Astrocyte of the spinal cord (primary cell): Measurements from ENCODE around the gene DUSP3.

Experiments
- DNase-seq: peaks from one replicate; pipeline ENCODE4 v3.0.0; 2011; ENCODE audit warnings: low read depth, low spot score
- H3K4me3 ChIP-seq: 2 replicates; pipeline ENCODE4 v1.5.1; 2011; ENCODE audit warnings: low read depth, mild to moderate bottlenecking, low read length, moderate library complexity
- in situ Hi-C: cut with HindIII; loops from 2 replicates; pipeline ENCODE4 v1.10.0; 2017; ENCODE audit warnings: low sequenced_read_pairs
- TF ChIP-seq, protein P1 (sequence below): IDR thresholded peaks from 2 replicates; pipeline ENCODE4 v1.5.1; 2012; ENCODE audit warnings: low read depth, mild to moderate bottlenecking, low read length, inconsistent platforms

Gene DUSP3

DNA sequence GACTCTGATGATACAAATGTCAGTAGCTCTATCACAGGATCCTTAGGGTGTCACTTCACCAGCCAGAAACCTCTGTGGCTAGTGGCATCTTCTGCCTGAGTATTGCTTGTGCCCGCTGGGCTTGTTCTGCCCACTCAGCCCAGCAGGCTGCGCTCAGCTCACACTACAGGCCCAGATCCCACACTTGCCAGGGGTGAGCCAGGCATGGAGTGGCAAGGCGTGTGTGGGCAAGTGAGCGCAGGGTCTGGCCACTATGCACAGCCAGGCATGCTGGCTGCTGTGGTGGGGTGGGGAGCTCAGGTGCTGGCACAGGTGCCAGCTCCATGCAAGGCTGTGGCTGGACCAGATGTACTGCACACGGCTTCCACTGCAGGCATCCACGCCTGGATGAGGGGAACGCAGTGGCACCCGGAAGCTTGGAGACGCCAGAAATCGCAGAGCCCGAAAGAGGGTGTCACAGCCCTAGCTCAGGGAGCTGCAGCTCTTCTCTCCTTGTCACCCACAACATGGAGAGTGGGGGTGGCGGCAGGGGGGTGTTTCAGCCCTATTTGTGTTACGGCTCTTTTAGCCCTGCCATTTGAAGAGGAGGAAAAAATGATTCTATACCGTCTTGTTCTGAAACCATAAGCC lies 11.6 kb upstream of the DUSP3 start:
- H3K4me3 ChIP-seq, result no peak overlapping the region
- TF ChIP-seq, protein P1, sequence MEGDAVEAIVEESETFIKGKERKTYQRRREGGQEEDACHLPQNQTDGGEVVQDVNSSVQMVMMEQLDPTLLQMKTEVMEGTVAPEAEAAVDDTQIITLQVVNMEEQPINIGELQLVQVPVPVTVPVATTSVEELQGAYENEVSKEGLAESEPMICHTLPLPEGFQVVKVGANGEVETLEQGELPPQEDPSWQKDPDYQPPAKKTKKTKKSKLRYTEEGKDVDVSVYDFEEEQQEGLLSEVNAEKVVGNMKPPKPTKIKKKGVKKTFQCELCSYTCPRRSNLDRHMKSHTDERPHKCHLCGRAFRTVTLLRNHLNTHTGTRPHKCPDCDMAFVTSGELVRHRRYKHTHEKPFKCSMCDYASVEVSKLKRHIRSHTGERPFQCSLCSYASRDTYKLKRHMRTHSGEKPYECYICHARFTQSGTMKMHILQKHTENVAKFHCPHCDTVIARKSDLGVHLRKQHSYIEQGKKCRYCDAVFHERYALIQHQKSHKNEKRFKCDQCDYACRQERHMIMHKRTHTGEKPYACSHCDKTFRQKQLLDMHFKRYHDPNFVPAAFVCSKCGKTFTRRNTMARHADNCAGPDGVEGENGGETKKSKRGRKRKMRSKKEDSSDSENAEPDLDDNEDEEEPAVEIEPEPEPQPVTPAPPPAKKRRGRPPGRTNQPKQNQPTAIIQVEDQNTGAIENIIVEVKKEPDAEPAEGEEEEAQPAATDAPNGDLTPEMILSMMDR, result peak; percentile 49
- no peak for DNase-seq
- in situ Hi-C loops, result no loop called here

DNA sequence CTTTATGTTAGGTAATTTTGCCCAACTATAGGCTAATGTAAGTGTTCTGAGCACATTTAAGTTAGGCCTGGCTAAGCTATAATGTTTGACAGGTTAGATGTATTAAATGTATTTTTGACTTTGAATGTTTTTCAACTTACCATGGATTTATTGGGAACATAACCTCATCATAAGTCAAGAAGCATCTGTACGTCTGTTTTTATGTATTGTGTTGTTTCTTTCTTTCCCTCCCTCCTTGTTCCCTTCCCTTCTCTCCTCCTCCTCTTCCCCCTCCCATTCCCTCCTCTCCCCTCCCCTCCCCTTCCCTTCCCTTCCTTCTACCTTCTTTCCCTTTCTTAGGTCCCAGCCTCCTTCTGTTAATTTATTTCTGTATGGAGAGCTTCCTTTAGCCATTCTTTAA lies 10.7 kb upstream of the DUSP3 start:
- H3K4me3 ChIP-seq, result no peak overlapping the region
- TF ChIP-seq, protein P1, result no peak
- DNase-seq, result no peak
- in situ Hi-C loops, result no loop called here

- no peak overlapping the region for H3K4me3 ChIP-seq
- TF ChIP-seq, protein P1, result no peak
- no peak for DNase-seq
- in situ Hi-C loops, result no loop called here
Measured at GRCh38 chr17:43788540-43788939, 9.8 kb upstream of the DUSP3 start.

DNA sequence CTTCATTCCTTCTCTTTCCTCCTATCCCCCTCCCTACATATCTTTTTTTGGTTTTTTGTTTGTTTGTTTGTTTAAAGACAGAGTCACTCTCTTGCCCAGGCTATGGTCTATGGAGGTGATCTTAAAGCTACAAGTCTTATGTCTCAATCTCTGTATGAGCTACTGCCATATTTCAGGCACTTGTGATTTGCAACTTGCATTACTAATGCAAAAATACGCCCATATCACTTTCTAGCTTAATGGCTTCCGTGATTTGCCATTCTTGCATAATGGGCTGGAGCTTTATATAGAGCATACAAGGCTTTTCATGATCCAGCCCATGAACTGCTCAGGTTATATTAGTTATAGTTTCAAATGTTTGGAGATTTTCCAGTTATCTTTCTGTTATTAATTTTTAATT lies 9.0 kb upstream of the DUSP3 start:
- in situ Hi-C loops, result no loop called here
- TF ChIP-seq, protein P1, result no peak

DNA sequence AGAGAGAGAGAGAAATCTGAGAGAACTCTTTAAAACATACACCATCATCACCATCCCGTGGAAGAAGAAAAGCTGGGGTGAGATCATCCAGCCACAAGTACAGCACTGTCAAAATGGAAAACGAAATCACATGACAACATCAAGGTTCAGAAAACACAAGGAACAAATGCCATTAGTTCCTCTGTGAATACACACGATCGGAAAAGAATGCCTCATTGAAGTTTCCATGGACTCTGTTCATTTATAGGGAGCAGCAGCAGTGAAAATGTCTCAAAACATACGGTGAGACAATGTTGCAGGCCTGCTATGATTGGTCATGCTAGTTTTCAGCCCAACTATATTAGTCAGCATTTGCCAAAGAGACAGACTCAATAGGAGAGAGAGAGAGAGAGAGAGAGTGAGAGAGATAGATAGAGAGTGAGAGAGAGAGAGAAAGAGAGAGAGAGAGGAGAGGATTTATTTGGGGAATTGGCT lies 5.9 kb upstream of the DUSP3 start:
- in situ Hi-C loops, result no loop called here
- DNase-seq, result peak; percentile 80
- TF ChIP-seq, protein P1, result no peak
- no peak overlapping the region for H3K4me3 ChIP-seq

More for the DNA sequence above, 9.0 kb upstream of the DUSP3 start:
- no peak for DNase-seq
- H3K4me3 ChIP-seq, result no peak overlapping the region

- DNase-seq, result peak; percentile 71
- no peak overlapping the region for H3K4me3 ChIP-seq
- in situ Hi-C loops, result no loop called here
- TF ChIP-seq, protein P1, result no peak
Measured at GRCh38 chr17:43784068-43784467, 5.3 kb upstream of the DUSP3 start.
